HG03520 (cell line): ENCODE measurements around the gene FGF11.
"Not testable (repeated sequence)": the region's sequence is repeated elsewhere in the genome, so short reads cannot be mapped to it uniquely, and the experiment has no call there.

Experiments used
- ATAC-seq: cut with Tn5 transposase; IDR thresholded peaks from one replicate; pipeline ENCODE4 v1.9.1; 2021; ENCODE audit warnings: mild to moderate bottlenecking, moderate library complexity; ENCODE audit not compliant: unreplicated experiment

Gene FGF11

DNA sequence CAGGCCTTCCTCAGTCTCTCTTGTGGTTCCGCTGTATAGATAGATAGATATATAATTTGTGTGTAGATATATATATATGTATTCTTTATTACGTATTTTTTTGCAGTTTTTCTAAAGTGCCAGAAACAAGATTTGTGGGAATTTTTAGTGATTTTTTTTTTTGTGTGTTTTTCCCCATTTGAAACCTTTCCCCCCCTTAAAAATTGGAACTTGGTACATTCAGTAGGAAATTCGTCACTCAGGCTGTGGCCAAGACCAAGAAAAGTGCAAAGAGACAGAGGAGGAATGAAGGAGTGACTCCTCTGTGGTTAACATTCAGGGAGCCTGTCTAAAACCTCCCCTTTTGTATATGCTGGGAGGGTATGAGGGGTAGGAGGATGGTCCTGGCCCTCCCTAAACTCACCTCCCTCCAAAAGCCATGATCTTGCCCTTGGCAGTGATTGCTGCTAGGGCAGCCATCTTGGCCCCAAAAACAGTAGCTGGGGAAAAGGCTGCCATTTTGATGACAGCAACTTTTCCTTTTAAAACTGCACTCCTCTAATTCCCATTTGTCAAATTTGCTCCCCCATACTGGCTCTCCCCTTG lies 20.7 kb downstream of the FGF11 start:
- no peak for ATAC-seq

DNA sequence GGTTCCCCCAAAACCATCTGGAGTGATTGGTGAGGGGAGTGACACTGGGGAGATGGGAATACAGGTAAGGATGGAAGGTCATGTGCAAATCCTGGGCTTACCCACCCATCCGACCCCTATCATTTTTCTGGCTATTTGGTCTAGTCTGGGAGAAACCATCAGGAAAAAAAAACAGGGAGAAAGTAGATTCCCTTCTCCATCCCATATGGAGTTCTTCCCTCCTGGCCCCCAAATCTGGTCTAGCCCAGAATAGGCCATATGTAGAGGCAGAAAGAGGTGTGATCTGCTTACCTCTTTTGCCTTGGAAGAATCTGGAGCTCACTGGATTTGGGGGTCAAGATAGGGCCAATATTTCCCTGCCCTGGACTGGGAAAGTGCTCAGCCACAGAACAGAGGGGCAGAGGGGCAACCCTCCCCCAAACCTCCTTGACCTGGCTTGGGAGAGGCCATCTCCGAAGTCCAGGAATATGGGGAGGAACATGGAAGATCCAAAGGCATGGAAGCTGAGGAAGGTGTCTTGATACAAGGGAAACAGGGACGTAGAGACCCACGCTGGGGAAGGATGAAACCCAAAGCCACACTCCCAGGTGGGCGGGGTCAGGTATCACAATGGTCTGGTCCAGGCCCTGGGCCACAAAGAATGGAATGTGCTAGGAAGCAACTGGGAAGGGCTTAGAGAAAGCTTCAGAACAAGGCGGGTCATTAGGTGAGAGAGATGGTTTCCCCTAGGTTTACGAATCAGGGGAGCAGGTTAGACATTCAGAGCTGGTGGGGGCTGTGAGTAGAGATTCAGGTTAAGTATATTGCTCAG lies 21.7 kb downstream of the FGF11 start:
- no peak for ATAC-seq

DNA sequence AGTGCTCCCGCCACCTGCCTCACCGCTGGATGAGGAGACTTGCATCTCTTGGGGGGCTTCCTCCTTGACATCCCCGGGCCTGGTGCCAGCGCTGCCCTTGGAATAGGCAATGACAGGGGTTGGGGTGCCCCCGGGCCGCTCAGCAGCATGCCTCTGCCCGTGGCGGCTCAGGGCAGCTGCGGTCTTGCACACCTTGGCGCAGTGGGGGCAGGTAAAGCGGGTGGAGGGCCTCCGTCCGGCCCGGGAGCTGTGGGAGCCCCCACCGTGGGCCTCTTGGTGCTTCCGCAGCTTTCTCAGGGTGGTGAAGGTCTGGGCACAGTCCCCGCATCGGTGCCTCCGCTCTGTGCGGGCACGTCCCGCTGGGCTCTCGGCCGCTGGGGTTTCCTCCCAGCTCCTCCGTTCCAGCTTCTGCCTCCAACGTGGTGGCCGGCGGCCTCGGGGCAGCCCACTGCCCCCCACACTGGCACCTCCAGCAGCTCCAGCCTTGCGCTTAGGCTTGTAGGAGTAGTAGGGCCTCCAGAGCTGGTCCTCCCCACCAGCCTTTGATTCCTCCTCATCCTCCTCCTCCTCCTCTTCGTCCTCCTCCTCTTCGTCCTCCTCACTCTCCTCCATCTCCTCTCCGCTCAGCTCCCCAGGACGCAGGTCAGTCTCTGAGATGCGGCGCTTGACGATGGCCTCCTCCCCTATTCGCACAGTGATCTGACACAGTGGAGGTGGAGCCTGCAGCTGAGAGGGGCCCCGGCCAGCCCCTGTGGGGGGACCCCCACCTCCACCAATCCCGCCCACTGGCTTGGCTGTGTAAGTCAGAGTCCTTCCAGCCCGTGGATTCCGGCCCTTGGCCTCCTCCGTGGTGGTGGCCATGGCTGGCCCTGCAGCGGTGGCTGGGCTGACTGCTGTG lies 23.4 kb downstream of the FGF11 start:
- ATAC-seq = no peak

DNA sequence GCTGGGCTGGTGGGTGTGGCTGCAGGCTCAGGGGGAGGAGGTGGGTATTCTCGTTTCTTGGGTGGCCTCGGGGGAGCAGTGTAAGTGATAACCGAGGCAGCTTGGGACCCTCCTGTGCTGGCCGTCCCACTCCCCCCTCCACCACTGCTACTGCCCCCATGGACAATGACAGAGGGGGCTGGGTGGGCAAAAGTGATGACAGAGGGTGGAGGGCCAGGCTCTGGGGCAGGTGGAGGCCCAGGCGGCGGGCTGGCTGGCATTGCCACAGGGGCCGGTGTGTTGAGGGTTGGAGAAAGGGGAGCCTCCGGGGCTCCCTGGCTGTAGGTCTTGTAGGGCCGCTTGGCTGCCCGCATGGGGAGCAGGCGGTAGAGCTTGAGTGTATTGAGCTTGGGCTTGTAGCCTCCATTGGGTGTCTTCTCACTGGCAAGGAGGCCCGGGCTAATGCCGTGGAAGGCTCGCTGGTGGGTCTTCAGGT lies 24.1 kb downstream of the FGF11 start:
- ATAC-seq = no peak

DNA sequence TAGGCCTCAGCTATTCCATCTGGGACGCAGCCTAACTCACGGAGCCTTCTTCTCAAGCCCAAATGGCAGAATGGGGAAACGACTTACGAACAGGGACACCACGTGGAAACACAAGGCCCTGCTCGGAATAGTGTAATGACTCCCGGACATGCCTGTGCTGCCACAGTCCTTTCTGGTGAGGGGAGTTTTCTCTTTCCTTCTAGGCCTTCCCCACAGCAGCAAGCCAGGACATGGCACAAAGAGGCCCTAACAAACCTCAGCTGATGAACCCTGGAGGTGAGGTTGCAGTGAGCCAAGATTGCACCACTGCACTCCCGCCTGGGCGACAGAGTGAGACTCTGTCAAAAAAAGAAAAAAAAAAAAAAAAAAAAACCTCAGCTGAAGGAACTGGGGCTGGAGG lies 24.8 kb downstream of the FGF11 start:
- ATAC-seq = no peak

DNA sequence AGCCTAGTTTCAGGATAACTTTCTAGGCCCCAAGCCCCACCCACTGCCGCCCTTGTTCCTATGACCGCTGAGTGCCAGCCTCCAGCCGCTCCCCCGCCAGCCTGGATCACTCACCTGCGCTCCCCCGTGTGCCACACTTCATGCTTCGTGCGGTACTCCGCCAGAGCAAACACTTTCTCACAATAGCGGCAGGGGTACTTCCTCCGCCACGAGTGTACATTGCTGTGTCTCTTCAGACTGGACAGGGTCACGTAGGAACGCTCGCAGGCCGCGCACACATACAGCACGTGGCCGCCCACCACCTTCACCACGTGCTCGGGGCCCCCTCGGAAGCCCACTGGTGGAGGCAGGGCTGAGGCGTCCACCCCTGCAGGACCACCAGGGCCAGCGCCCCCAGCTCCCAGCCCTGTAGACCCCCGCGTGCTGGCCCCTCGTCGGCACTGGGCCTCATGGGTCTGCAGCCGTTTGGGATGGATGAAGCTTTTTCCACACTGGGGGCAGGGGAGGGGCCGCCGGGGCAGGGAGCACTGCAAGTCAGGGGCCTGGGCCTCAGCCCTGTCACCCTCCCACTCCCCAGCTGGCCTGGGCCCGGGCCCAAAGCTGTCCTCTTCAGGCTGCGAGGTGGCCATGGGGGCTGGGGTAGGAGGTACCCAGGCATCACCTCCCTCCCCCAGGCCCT lies 26.4 kb downstream of the FGF11 start:
- ATAC-seq = no peak

DNA sequence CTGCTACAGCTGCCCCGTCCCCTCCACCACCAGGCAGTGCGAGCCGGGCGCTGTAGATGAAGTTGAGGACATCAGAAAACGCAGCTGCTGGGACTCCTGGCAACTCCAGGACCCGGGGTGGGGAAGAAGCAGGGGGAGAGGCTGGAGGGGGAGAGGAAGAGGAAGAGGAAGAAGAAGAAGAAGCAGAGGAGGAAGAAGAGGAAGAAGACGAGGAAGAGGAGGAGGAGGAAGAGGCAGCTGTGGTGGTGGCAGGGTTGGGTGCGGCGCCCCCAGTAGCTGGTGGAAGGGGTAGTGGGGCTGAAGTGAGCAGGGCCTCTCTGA lies 27.0 kb downstream of the FGF11 start:
- ATAC-seq = no peak

DNA sequence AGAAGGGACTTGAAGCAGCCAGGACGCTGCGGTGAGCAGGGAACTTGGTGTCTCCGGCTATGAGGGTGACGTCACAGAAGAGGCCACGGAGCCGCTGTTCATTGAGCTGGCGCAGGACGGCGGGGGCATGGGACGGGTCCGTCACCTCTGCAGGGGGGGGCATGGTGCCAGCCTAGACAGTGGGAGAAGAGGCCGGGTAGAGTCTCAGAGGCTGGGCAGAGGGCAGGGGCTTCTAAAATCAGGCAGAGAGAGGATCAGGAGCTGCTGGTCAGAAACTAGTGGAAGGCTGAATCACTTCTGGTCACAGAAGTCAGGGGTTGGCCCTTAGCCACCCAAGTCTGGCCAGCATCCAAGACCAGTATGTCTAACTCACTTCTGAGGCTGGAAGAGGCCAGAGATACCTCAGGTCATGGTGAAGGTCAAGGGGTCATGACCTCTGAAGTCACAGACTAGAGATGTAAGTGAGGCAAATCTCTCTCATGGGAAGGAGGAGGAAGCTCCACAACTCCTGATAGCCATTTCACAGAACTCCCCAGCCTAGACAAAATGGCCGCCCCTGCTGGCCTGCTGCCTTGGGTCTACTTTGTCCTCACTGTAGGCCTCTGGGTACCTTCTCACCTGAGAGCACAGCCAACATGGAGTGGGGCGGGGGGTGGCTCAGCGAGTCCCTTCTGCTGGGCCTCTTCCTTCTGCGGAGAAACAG lies 27.5 kb downstream of the FGF11 start:
- ATAC-seq = no peak

DNA sequence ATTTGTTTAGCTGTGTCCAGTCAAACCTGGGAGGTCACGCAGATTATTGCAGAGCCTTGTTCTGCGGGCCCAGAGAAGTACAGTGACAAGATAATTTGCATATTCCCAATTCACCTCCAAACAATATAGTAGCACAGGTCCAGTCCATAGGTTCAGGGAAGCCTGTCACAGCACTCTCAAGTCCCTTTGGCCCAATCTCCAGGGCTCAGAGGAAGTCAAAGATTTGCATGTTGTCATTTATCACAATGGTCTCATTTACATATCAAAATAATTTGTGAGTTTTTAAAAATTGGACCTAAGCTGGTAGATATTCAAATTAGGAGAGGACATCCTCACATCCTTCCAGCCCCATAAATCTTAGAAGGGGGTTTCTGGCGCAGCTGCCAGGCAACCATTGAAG lies 28.2 kb downstream of the FGF11 start:
- ATAC-seq = no peak

DNA sequence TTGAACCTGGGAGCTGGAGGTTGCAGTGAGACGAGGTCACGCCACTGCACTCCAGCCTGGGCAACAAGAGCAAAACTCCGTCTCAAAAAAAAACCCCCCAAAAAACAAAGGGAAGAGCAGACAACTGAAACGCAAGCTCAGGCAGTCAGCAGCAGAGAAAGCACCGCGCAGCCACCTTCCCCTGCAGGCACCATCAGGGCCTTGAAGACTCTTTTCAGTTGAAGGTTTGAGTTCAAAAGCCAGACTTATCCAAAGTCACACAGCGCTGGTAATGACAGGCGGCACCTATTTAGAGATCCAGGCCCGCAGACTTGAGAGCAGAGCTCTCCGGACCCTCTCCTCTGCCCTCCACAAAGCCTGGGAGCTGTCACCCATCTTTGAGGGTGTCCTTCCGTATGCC lies 29.0 kb downstream of the FGF11 start:
- ATAC-seq = no peak

DNA sequence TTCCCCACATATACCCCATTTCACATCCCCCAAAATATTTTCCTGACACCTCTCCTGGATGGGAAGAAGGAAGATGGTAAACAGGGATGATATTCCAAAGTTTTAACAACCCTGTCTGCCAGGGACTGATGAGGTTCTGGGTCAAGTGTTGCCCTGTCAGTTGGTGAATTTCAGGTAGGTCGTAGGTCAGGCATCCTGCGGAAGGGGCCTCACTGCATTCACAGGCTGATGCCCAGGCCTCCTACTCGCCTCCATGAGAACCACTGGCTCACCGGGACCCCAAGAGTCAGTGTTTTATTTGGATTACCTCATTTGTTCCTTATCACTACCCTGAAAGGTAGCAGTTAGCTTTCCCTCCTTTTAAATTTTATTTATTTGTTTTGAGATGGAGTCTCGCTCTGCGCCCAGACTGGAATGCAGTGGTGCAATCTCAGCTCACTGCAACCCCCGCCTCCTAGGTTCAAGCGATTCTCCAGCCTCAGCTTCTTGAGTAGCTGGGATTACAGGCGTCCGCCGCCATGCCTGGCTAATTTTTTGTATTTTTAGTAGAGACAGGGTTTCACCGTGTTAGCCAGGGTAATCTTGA lies 29.6 kb downstream of the FGF11 start:
- ATAC-seq = no peak

DNA sequence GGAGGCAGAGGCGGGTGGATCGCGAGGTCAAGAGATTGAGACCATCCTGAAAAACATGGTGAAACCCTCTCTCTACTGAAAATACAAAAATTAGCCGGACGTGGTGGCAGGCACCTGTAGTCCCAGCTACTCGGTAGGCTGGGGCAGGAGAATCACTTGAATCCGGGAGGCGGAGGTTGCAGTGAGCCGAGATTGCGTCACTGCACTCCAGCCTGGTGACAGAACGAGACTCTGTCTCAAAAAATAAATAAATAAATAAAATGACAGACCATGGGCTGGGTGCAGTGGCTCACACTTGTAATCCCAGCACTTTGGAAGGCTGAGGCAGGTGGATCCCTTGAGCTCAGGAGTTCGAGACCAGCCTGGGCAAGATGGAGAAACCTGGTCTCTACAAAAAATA lies 30.5 kb downstream of the FGF11 start:
- ATAC-seq = not testable (repeated sequence)

DNA sequence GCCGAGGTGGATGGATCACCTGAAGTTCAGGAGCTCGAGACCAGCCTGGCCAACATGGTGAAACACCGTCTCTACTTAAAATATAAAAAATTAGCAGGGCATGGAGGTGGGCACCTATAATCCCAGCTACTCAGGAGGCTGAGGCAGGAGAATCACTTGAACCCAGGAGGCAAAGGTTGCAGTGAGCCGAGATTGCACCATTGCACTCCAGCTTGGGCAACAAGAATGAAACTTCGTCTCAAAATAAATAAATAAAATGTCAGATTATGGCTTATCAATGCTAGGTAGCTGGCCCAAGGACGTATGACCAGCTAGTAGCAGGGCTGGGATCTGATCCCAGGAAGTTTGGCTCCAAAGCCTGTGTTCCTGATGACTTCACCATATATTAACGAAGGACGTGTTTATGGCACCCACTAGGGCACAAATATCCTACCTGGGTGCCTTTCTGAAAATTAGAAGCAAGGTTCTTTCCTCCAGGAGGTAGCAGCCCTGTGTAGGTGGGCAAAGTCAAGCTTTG lies 31.2 kb downstream of the FGF11 start:
- not testable (repeated sequence) for ATAC-seq

DNA sequence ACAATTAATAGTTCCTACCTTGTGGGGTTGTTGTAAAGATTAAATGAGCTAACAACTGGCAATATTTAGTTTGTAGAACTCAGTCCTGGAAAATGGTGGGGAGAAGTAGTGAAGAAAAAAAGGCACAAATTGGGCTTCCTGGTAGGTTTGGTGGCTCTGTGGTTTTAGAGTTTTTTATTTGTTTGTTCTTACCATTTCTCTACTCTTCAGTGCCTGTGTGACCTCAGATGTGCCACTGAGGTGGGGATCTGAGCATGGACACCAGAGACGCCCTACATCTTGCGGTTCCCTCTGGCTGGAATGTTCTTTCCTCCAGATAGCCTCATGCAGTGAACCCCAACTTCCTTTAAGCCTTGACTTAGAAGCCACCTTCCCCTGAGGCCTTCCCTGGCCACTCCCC lies 32.4 kb downstream of the FGF11 start:
- ATAC-seq = no peak

DNA sequence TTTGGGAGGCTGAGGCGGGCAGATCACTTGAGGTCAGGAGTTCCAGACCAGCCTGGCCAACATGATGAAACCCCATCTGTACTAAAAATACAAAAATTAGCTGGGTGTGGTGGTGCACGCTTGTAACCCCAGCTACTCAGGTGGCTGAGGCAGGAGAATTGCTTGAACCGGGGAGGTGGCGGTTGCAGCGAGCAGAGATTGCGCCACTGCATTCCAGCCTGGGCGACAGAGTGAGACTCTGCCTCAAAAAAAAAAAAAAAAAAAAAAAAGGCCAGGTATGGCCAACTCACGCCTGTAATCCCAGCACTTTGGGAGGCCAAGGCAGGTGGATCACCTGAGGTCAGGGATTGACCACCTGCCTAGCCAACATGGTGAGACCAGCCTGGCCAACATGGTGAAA lies 35.5 kb downstream of the FGF11 start:
- ATAC-seq = not testable (repeated sequence)

DNA sequence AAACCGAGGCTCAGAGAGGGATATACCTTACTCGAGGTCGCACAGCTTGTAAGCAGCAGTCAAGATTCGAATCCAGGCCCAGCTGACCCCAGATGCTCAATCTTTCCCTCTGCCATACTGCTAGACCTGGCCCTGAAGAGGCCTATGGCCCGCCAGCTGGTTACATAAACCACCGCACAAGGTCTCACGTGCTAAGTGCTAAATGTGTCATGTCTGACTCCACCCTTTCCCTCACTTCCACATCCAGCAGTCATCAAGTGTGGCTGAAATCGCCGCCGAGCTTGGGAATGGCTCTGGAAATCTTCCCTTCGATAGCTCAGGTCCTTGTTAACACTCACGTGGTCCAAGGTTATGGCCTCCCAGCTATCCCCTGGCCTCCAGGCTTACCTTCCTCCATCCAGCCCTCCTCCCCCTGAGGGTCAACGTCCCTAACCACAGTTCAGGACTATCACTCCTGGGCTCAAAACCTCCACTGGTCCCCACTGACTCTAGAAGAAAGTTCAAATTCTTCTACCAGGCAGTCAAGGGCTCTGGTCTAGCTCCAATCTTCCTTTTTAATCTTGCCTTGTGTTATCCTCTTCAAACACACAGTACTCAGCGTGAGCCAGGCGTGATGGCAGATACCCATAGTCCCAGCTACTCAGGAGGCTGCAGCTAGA lies 36.6 kb downstream of the FGF11 start:
- no peak for ATAC-seq

DNA sequence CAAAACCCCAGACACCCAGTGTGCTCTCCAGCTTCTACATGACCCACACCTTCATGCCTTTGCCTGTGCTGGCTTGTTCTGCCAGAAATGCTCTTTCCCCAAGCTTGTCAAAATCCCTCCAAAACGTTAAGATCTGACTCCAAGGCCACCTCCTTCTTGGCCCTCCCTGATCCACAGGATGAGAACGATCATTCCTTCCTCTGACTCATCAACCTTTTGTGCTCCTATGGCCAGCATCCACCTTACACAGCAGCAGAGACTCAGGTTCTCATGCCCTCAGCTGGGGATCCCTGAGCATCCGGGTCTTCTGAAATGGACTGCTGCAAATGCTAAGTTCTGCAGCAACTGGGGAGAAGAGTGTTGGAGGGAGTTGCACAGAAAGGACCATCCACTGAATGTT lies 37.2 kb downstream of the FGF11 start:
- no peak for ATAC-seq

DNA sequence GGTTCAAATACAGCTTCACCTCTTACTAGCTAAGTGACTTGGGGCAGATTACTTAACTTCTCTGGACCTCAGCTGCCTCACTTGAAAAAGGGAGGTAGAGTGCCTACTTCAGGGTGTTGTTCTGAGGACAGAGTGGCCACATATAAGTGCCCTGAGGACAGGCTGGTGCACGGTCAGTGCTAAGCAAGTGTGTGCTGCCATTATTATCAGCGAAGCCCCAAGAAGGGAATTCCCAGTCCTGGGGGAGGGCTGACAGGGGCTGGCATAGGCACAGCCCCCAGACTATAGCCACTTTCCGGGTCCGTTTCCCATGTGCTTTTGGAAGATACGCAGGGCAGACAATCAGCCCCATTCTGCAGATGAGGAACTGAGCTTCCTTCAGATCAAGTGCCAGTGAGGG lies 37.6 kb downstream of the FGF11 start:
- ATAC-seq = no peak
